Measurements from ENCODE around the gene SULT1C3.
"Not testable (repeated sequence)": the region's sequence is repeated elsewhere in the genome, so short reads cannot be mapped to it uniquely, and the experiment has no call there.

SULT1C3 gene

GRCh38 chr2:108253106-108253505, 13.3 kb downstream of the SULT1C3 start:
- DNase-seq, result no peak

- no peak for DNase-seq
These were observed 18.1 kb downstream of the SULT1C3 start for GRCh38 chr2:108257757-108258331.

- no peak for DNase-seq
These were observed 21.0 kb downstream of the SULT1C3 start for GRCh38 chr2:108260773-108261172.

- DNase-seq, result no peak
These were observed 22.3 kb downstream of the SULT1C3 start for GRCh38 chr2:108262036-108262435.

GRCh38 chr2:108263401-108263800, 23.6 kb downstream of the SULT1C3 start:
- no peak for DNase-seq

- no peak for DNase-seq
These were observed 26.4 kb downstream of the SULT1C3 start for GRCh38 chr2:108266218-108266617.

- no peak for DNase-seq
These were observed 27.3 kb downstream of the SULT1C3 start for GRCh38 chr2:108267101-108267500.

GRCh38 chr2:108268001-108268400, 28.2 kb downstream of the SULT1C3 start:
- no peak for DNase-seq

GRCh38 chr2:108270346-108270745, 30.6 kb downstream of the SULT1C3 start:
- DNase-seq, result no peak

GRCh38 chr2:108270768-108271506, 31.2 kb downstream of the SULT1C3 start:
- no peak for DNase-seq

GRCh38 chr2:108271691-108272253, 32.0 kb downstream of the SULT1C3 start:
- no peak for DNase-seq

GRCh38 chr2:108278631-108279030, 38.9 kb downstream of the SULT1C3 start:
- DNase-seq, result no peak

GRCh38 chr2:108279468-108279867, 39.7 kb downstream of the SULT1C3 start:
- no peak for DNase-seq

- DNase-seq, result no peak
These were observed 40.7 kb downstream of the SULT1C3 start for GRCh38 chr2:108280466-108280865.

GRCh38 chr2:108284566-108284965, 44.8 kb downstream of the SULT1C3 start:
- DNase-seq, result not testable (repeated sequence)

GRCh38 chr2:108285616-108286015, 45.8 kb downstream of the SULT1C3 start:
- no peak for DNase-seq

- no peak for DNase-seq
These were observed 47.4 kb downstream of the SULT1C3 start for GRCh38 chr2:108287169-108287568.

GRCh38 chr2:108288534-108289106, 48.9 kb downstream of the SULT1C3 start, which contains the start of gene SULT1C2:
SULT1C2 (plus strand) TSS chr2:108288895; CDS start chr2:108293668, 4,773 bp downstream.
- no peak for DNase-seq

GRCh38 chr2:108293850-108294249, 54.1 kb downstream of the SULT1C3 start:
- no peak for DNase-seq

- no peak for DNase-seq
These were observed 57.8 kb downstream of the SULT1C3 start for GRCh38 chr2:108297436-108298141.

- no peak for DNase-seq
These were observed 61.8 kb downstream of the SULT1C3 start for GRCh38 chr2:108301558-108301957.

- DNase-seq, result no peak
These were observed 65.2 kb downstream of the SULT1C3 start for GRCh38 chr2:108304975-108305374.

GRCh38 chr2:108305901-108306300, 66.1 kb downstream of the SULT1C3 start:
- DNase-seq, result no peak
